ENCODE data around the gene TSGA10IP.
"Not testable (repeated sequence)": the region's sequence is repeated elsewhere in the genome, so short reads cannot be mapped to it uniquely, and the experiment has no call there.

The TSGA10IP gene

GRCh38 chr11:65945941-65946558 is 770 bp downstream of the TSGA10IP start:
- in situ Hi-C loops (cut with MboI; ENCODE audit: low sequenced_read_pairs), result no loop called here

- in situ Hi-C loops (cut with MboI; ENCODE audit: low sequenced_read_pairs), result no loop called here
Measured at GRCh38 chr11:65946655-65947054, 1.4 kb downstream of the TSGA10IP start.

GRCh38 chr11:65947133-65947532 is 1.9 kb downstream of the TSGA10IP start:
- in situ Hi-C loops (cut with MboI; ENCODE audit: low sequenced_read_pairs), result no loop called here

DNA sequence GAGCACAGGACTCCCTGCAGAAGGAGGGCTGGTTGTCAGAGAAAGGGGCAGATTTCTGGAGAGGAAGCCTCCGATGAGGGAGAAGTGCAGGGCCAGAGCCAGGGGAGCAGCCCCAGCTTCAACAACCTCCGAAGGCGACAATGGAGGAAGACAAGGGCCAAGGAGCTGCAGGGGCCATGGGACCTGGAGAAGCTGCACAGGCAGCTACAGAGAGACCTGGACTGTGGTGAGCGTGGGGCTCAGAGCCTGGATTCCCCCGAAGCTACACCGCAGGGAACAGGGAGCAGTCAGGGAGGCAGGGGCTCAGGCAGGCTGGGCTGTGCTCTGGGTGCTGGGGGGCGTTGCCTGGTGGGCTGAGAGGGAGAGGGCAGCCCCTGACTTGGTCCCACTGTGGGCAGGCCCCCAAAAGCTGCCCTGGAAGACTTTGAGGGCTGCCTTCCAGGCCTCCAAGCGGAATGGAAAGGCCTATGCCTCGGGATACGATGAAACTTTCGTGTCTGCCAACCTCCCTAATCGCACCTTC is 2.4 kb downstream of the TSGA10IP start:
- in situ Hi-C loops (cut with MboI; ENCODE audit: low sequenced_read_pairs), result no loop called here

GRCh38 chr11:65950711-65951110 is 5.4 kb downstream of the TSGA10IP start:
- in situ Hi-C loops (cut with MboI; ENCODE audit: low sequenced_read_pairs), result not testable (repeated sequence)

- in situ Hi-C loops (cut with MboI; ENCODE audit: low sequenced_read_pairs), result not testable (repeated sequence)
Measured at GRCh38 chr11:65951641-65952040, 6.4 kb downstream of the TSGA10IP start.

DNA sequence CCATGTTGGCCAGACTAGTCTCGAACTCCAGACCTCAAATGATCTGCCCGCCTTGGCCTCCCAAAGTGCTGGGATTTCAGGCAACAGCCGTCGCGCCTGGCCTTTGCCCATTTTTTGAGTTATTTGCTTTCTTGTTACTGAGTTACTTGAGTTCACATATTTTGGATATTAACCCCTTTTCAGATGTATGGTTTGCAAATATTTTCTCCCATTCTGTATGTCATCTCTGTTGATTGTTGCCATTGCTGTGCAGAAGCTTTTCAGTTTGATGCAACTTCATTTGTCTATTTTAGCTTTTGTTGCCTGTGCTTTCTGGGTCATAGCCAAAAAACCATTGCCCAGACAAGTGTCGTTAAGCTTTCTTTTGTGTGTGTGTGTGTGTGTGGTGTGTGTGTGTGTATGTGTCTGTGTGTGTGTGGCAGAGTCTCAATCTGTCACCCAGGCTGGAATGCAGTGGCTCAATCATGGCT is 6.8 kb downstream of the TSGA10IP start:
- in situ Hi-C loops (cut with MboI; ENCODE audit: low sequenced_read_pairs), result no loop called here

- in situ Hi-C loops (cut with MboI; ENCODE audit: low sequenced_read_pairs), result no loop called here
Measured at GRCh38 chr11:65953471-65953870, 8.2 kb downstream of the TSGA10IP start.

GRCh38 chr11:65954771-65955170 is 9.5 kb downstream of the TSGA10IP start:
- in situ Hi-C loops (cut with MboI; ENCODE audit: low sequenced_read_pairs), result no loop called here

- in situ Hi-C loops (cut with MboI; ENCODE audit: low sequenced_read_pairs), result no loop called here
Measured at GRCh38 chr11:65958291-65958690, 13.0 kb downstream of the TSGA10IP start.

DNA sequence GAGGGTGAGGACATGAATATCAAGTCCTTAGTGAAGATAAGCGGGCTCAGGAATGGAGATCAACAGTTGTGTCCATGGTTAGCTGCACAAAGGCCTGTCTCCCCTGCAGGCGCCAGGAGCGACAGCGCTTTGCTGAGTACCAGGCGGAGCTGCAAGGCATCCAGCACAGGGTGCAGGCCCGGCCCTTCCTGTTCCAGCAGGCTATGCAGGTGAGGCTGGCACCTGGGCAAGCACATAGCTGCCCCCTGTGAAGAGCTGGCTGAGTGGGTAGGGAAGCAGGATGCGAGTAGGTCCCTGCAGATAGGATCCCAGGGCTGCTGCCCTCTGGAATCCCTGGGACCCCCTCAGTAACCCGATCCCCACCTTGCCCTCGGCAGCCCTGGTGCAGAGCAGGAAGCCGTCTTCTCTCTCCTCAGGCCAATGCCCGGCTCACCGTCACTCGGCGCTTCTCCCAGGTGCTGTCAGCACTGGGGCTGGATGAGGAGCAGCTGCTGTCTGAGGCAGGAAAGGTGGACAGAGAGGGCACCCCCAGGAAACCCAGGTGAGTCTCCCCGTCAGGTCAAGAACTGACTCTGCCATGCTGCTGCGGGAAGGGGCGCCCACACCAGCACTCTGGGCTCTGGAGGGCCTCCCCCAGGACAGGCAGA is 13.6 kb downstream of the TSGA10IP start:
- in situ Hi-C loops (cut with MboI; ENCODE audit: low sequenced_read_pairs), result no loop called here

- in situ Hi-C loops (cut with MboI; ENCODE audit: low sequenced_read_pairs), result no loop called here
Measured at GRCh38 chr11:65960824-65961266, 15.6 kb downstream of the TSGA10IP start.

DNA sequence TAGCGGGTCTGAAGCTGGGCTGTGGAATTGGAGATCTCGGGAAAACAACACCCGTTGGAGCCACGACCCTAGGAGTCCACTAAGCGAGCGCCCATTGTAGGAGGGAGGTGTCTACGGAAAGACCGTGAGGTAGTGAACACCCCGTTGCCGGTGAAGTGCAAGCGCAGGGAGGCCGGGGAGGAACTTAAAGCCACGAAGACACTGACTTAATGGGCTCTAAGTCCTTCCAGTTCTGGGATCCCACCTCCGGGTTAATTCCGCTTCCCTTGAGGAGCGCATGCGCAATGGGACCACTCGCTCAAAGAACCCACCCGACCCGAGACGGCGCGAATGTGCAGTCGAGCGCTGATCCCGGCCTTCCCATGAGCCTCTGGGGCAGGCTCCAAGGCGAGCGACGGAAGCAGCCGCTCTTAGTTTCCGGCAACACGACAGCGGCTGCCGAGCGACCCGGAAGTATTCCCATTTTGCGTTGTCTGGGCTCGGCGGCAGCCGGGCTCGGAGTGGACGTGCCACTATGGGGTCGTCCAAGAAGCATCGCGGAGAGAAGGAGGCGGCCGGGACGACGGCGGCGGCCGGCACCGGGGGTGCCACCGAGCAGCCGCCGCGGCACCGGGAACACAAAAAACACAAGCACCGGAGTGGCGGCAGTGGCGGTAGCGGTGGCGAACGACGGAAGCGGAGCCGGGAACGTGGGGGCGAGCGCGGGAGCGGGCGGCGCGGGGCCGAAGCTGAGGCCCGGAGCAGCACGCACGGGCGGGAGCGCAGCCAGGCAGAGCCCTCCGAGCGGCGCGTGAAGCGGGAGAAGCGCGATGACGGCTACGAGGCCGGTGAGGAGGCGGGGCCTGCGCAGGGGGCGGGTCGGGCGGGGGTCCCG is 16.2 kb downstream of the TSGA10IP start, which contains the start of gene SART1:
Gene SART1 (plus strand): TSS at position 468 of the 874 bp plus-strand sequence. CDS start 47 bp downstream, at position 515.
- in situ Hi-C loops (cut with MboI; ENCODE audit: low sequenced_read_pairs), result no loop called here

GRCh38 chr11:65962141-65962564 is 16.9 kb downstream of the TSGA10IP start:
- in situ Hi-C loops (cut with MboI; ENCODE audit: low sequenced_read_pairs), result no loop called here

DNA sequence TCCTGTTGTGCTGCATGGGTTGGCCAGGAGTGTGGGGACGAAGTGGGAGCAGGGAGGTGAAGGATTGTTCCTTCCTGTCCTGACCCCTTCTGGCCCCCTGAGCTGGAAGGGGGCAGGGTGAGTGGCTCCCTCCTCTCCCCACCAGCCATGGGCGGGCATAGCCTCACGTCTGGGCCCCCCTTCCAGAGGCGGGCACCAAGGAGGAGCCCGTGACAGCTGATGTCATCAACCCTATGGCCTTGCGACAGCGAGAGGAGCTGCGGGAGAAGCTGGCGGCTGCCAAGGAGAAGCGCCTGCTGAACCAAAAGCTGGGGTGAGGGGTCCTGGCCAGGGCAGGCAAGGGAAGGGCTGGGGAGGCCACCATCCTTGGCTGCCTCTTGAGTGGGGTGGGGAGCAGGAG is 19.6 kb downstream of the TSGA10IP start:
- in situ Hi-C loops (cut with MboI; ENCODE audit: low sequenced_read_pairs), result no loop called here

GRCh38 chr11:65965986-65966762 is 20.9 kb downstream of the TSGA10IP start:
- in situ Hi-C loops (cut with MboI; ENCODE audit: low sequenced_read_pairs), result no loop called here

- in situ Hi-C loops (cut with MboI; ENCODE audit: low sequenced_read_pairs), result no loop called here
Measured at GRCh38 chr11:65967329-65967934, 22.2 kb downstream of the TSGA10IP start.

GRCh38 chr11:65968600-65969482 is 23.6 kb downstream of the TSGA10IP start:
- in situ Hi-C loops (cut with MboI; ENCODE audit: low sequenced_read_pairs), result no loop called here

GRCh38 chr11:65972116-65972515 is 26.8 kb downstream of the TSGA10IP start:
- in situ Hi-C loops (cut with MboI; ENCODE audit: low sequenced_read_pairs), result no loop called here
